PC-3 (cell line): ENCODE data around the gene LAMA2. TPM values are rescaled to one million over a fixed set of nuclear protein-coding genes. Genes with fewer than 3 reads are reported as not detected.

Source experiments
- ATAC-seq: fragments of 200-7000 bp; cut with Tn5 transposase; 2 replicates; pipeline ENCODE4 v1.9.1; 2020; ENCODE audit warnings: mild to moderate bottlenecking, moderate library complexity
- BruUV-seq: library from RNA; stranded (reverse); fragments of 400-500 nt; replicated peaks from 2 replicates; lab custom pipeline; 2021; lab: Mats Ljungman, UMichigan
- CTCF ChIA-PET: fragments of 300-600 bp; sonication (Branson Sonifier 250); formaldehyde crosslinking; loops from one replicate; lab custom pipeline; 2022; ENCODE audit warnings: antibody characterized with exemption; lab: Charles Lee
- POLR2A ChIA-PET: fragments of 300-600 bp; sonication (Branson Sonifier 250); formaldehyde crosslinking; loops from one replicate; lab custom pipeline; 2022; ENCODE audit warnings: antibody characterized with exemption; ENCODE audit not compliant: unreplicated experiment; lab: Charles Lee
- DNase-seq: peaks from one replicate; pipeline ENCODE4 v3.0.0-alpha.2; 2015
- H2AFZ ChIP-seq: fragments of 300-600 bp; sonication (generic); 2 replicates; pipeline ENCODE4 v1.6.0; 2016; ENCODE audit warnings: antibody characterized with exemption, low read length
- H3F3A ChIP-seq: fragments of 300-600 bp; sonication (generic); one replicate; pipeline ENCODE4 v1.6.0; 2017; ENCODE audit warnings: antibody characterized with exemption, low read length, control low read depth, mild to moderate bottlenecking; ENCODE audit not compliant: unreplicated experiment
- H3K27ac ChIP-seq: fragments of 300-600 bp; sonication (generic); 2 replicates; pipeline ENCODE4 v1.5.1; 2016; ENCODE audit warnings: mild to moderate bottlenecking, low read length
- H3K27me3 ChIP-seq: fragments of 300-600 bp; sonication (generic); 2 replicates; pipeline ENCODE4 v1.6.1; 2016; ENCODE audit warnings: low read length, mixed read lengths
- H3K36me3 ChIP-seq: fragments of 300-600 bp; sonication (generic); 2 replicates; pipeline ENCODE4 v1.6.1; 2016; ENCODE audit warnings: low read depth, mixed run types, low read length, mixed read lengths
- H3K4me1 ChIP-seq: fragments of 300-600 bp; sonication (generic); 2 replicates; pipeline ENCODE4 v1.5.1; 2016; ENCODE audit warnings: low read length; ENCODE audit not compliant: insufficient read depth
- H3K4me2 ChIP-seq: fragments of 300-600 bp; sonication (generic); 2 replicates; pipeline ENCODE4 v1.6.0; 2016; ENCODE audit warnings: low read length
- H3K4me3 ChIP-seq: fragments of 300-600 bp; sonication (generic); 2 replicates; pipeline ENCODE4 v1.5.1; 2016; ENCODE audit warnings: mild to moderate bottlenecking, low read length, mixed read lengths
- H3K79me2 ChIP-seq: fragments of 300-600 bp; sonication (generic); 2 replicates; pipeline ENCODE4 v1.6.1; 2017; ENCODE audit warnings: low read length, mixed read lengths
- H3K9ac ChIP-seq: fragments of 300-600 bp; sonication (generic); 2 replicates; pipeline ENCODE4 v1.6.0; 2016; ENCODE audit warnings: mild to moderate bottlenecking, low read length
- H3K9me2 ChIP-seq: fragments of 300-600 bp; sonication (generic); replicated peaks from 2 replicates; pipeline ENCODE4 v1.6.1; 2016; ENCODE audit warnings: mixed run types, low read length, mixed read lengths
- H3K9me3 ChIP-seq: fragments of 300-600 bp; sonication (generic); 2 replicates; pipeline ENCODE4 v1.6.1; 2016; ENCODE audit warnings: low read length, mixed read lengths
- H4K20me1 ChIP-seq: fragments of 300-600 bp; sonication (generic); 2 replicates; pipeline ENCODE4 v1.6.1; 2016; ENCODE audit warnings: low read length, mixed read lengths
- CTCF ChIP-seq: fragments of 300-600 bp; sonication (generic); conservative IDR thresholded peaks from 2 replicates; pipeline ENCODE4 v1.5.1; 2017; ENCODE audit warnings: antibody characterized with exemption, low read depth, mild to moderate bottlenecking, low read length
- EZH2 ChIP-seq: fragments of 300-600 bp; sonication (generic); IDR thresholded peaks from one replicate; pipeline ENCODE4 v1.6.1; 2017; ENCODE audit warnings: antibody characterized with exemption, mild to moderate bottlenecking, low read length; ENCODE audit not compliant: unreplicated experiment
- EZH2phosphoT487 ChIP-seq: fragments of 300-600 bp; sonication (generic); IDR thresholded peaks from 2 replicates; pipeline ENCODE4 v1.6.1; 2018; ENCODE audit warnings: mild to moderate bottlenecking, antibody characterized with exemption, low read length, borderline replicate concordance
- intact Hi-C: fragments of 100-400 bp; cut with micrococcal nuclease; formaldehyde crosslinking; loops from 2 replicates; pipeline ENCODE4 v1.9.0; 2023
- total RNA-seq: library from RNA; depleted of rRNA; stranded (reverse); fragments of >200 nt; gene quantifications from 2 replicates; pipeline ENCODE4 v1.2.3, GENCODE V29; 2014

The LAMA2 gene
- total RNA-seq, 1 experiment from 2014 or later: 0.22 TPM

DNA sequence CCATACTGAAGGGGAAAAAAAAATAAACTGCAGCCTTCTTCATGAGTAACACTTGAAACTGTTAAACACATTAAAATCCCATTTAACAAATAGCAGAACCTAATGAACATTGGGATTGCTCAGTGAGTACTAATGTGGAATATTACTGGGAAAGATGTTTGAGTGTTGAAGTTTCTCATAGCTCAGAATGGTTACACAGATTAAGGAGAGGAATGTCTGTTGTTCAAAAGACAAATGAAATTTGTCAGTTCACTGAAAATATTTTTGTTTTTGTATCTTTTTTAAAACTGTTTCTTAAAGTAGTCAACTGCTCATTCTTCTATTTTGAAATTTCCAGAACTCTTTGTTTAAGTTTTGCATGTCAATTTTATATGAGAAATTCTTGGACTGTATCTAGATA, 374.3 kb downstream of the LAMA2 start:
- Histone ChIP-seq H3K27me3 (no peaks in the 10 kb centered on the region), H3K4me1 (peaks cover 15% of the 10 kb centered on the region), H3K36me3 (no peaks in the 10 kb centered on the region), H2AFZ (no peak overlapping the region), H3K9me3 (no peaks in the 10 kb centered on the region), H3K4me2 (no peak overlapping the region), H3K9ac (no peak overlapping the region), H3F3A (no peaks in the 10 kb centered on the region), H3K79me2 (no peaks in the 10 kb centered on the region), H3K9me2 (no peaks in the 10 kb centered on the region), H3K27ac (no peak overlapping the region), H3K4me3 (no peak overlapping the region), H4K20me1 (no peaks in the 10 kb centered on the region)
- intact Hi-C loops: loop anchor here (10.0 kb wide), 1 partner anchor 522 kb away; no protein-coding TSS in a partner anchor
- TF ChIP-seq EZH2phosphoT487 (no peak), CTCF (no peak), EZH2 (no peak)
- no TSS peak for BruUV-seq
- DNase-seq (no peak), ATAC-seq (no peak)
- POLR2A ChIA-PET: no interaction called here
- CTCF ChIA-PET: no interaction called here

DNA sequence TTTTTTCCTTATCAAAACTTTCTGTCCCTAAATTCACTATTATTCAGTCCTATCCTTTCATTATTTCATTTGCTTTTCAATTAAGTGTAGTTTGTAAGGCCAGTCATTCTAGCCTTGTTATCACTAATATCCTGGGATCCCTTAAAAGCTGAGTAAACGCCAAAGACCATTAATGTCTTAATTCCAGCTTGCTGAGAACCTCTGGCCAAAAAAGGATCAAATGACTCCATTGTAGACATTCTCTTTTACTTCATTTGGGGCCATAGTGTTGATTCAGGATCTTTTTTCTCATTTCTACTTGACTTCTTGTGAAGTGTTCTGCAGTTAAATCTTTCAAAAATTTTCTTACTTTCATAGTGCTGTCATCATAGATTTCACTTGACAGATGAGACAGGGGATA, 379.7 kb downstream of the LAMA2 start:
- ChIA-PET POLR2A (no interaction called here), CTCF (no interaction called here)
- Histone ChIP-seq H3K27me3 (no peaks in the 10 kb centered on the region), H3K79me2 (no peaks in the 10 kb centered on the region), H3K4me1 (no peaks in the 10 kb centered on the region), H3K9me3 (no peaks in the 10 kb centered on the region), H2AFZ (no peak overlapping the region), H4K20me1 (no peaks in the 10 kb centered on the region), H3F3A (no peaks in the 10 kb centered on the region), H3K4me3 (no peak overlapping the region), H3K27ac (no peak overlapping the region), H3K9me2 (no peaks in the 10 kb centered on the region), H3K4me2 (no peak overlapping the region), H3K9ac (no peak overlapping the region), H3K36me3 (no peaks in the 10 kb centered on the region)
- no peak for DNase-seq
- no peak for TF ChIP-seq CTCF
- TF ChIP-seq EZH2phosphoT487: no peak
- TF ChIP-seq EZH2: no peak
- no TSS peak for BruUV-seq
- ATAC-seq: no peak
- intact Hi-C loops: no loop called here

GRCh38 chr6:129263176-129263575, 380.2 kb downstream of the LAMA2 start:
- H2AFZ ChIP-seq: no peak overlapping the region
- no peak overlapping the region for H3K4me3 ChIP-seq
- H3F3A ChIP-seq: no peaks in the 10 kb centered on the region
- ATAC-seq: no peak
- BruUV-seq: no TSS peak
- no peak overlapping the region for H3K4me2 ChIP-seq
- no peaks in the 10 kb centered on the region for H3K36me3 ChIP-seq
- no peaks in the 10 kb centered on the region for H3K9me2 ChIP-seq
- no peak overlapping the region for H3K27ac ChIP-seq
- no peaks in the 10 kb centered on the region for H4K20me1 ChIP-seq
- ChIA-PET CTCF (no interaction called here), POLR2A (no interaction called here)
- no peaks in the 10 kb centered on the region for H3K4me1 ChIP-seq
- intact Hi-C loops: no loop called here
- no peaks in the 10 kb centered on the region for H3K27me3 ChIP-seq
- H3K9ac ChIP-seq: no peak overlapping the region
- TF ChIP-seq EZH2phosphoT487 (no peak), EZH2 (no peak), CTCF (no peak)
- H3K9me3 ChIP-seq: no peaks in the 10 kb centered on the region
- H3K79me2 ChIP-seq: no peaks in the 10 kb centered on the region
- DNase-seq: no peak
